Esophagus muscularis mucosa (tissue), 4 donors: ENCODE measurements around the gene KRTAP19-8. TPM values are rescaled to one million over a fixed set of nuclear protein-coding genes. Genes with fewer than 3 reads are reported as not detected.

Experiments used
- DNase-seq: peaks from one replicate; pipeline ENCODE4 v3.0.0-alpha.2; 2017; ENCODE audit errors: extremely low spot score
- H3K27ac ChIP-seq, 4 donors: fragments of 200-600 bp; sonication (generic); replicated peaks in 1 of 4; 1 replicate in 3 of 4; 2 replicates in 1 of 4; pipeline ENCODE4 v1.5.1; 2016 to 2019; ENCODE audit warnings: mild to moderate bottlenecking in 1 of 4
- H3K27me3 ChIP-seq, 4 donors: fragments of 200-600 bp; sonication (generic); one replicate each; pipeline versions ENCODE4 v1.5.1 to v1.6.0; 2016 to 2019
- H3K36me3 ChIP-seq, 4 donors: fragments of 200-600 bp; sonication (generic); one replicate each; pipeline ENCODE4 v1.5.1; 2016 to 2019
- H3K4me1 ChIP-seq, 4 donors: fragments of 200-600 bp; sonication (generic); one replicate each; pipeline ENCODE4 v1.5.1; 2016 to 2019
- H3K4me3 ChIP-seq, 4 donors: fragments of 200-600 bp; sonication (generic); 1 replicate in 2 of 4; 2 replicates in 2 of 4; pipeline ENCODE4 v1.5.1; 2016 to 2019; ENCODE audit warnings: mild to moderate bottlenecking in 4 of 4, moderate library complexity in 1 of 4
- H3K9me3 ChIP-seq, 4 donors: fragments of 200-600 bp; sonication (generic); 1 replicate in 3 of 4; 2 replicates in 1 of 4; pipeline ENCODE4 v1.5.1; 2016 to 2019
- EP300 ChIP-seq: sonication (generic); formaldehyde crosslinking; IDR thresholded peaks from one replicate; pipeline ENCODE4 v1.6.1; 2017; ENCODE audit warnings: antibody characterized with exemption
- POLR2A ChIP-seq: fragments of 450-650 bp; IDR thresholded peaks from one replicate; pipeline ENCODE4 v1.6.1; 2017; ENCODE audit warnings: antibody characterized with exemption, moderate library complexity, mild to moderate bottlenecking, low read depth
- POLR2AphosphoS5 ChIP-seq, 2 donors: sonication (generic); formaldehyde crosslinking; IDR thresholded peaks; one replicate each; pipeline ENCODE4 v1.6.1; 2017; ENCODE audit warnings: antibody characterized with exemption in 2 of 2
- WGBS: methylation state at CpG from one replicate; pipeline ENCODE4 v1.1.5; 2018; 5-methylcytosine and 5-hydroxymethylcytosine counted together
- intact Hi-C: fragments of 100-400 bp; cut with DNase I; formaldehyde crosslinking; loops from one replicate; pipeline ENCODE4 v1.15.1; 2023
- total RNA-seq, 4 donors: library from RNA; depleted of rRNA; stranded (reverse); fragments of >200 nt; gene quantifications; one replicate each; pipeline versions ENCODE4 v1.1.0 to v1.2.1, GENCODE V29; 2016
- TF ChIP-seq, protein P1 (sequence below), 3 experiments: fragments of 200-600 bp in 2 of 3; fragments of 450-650 bp in 1 of 3; sonication (generic) in 2 of 3; IDR thresholded peaks; one replicate each; pipeline ENCODE4 v1.5.1; 2017 to 2019; ENCODE audit warnings: antibody characterized with exemption in 3 of 3, mild to moderate bottlenecking in 2 of 3, moderate library complexity in 1 of 3

KRTAP19-8 gene
- total RNA-seq, 4 donors from 2014 or later = not detected

DNA sequence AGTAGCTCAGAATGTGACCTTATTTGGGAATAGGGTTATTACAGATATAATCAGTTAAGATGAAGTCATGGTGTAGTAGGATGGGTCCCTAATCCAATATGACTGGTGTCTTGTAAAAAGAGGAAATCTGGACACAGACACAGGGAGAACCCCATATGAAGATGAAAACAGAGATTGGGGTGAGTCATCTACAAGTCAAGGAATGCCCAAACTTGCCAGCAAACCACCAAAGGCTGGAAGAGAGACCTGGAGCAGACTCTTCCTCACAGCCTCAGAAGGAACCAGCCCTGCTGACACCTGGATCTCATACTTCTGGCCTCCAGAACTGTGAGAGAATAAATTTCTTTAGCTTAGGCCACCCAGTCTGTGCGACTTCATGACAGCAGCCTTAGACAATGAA is 29.9 kb downstream of the KRTAP19-8 start:
- 100% methylated on average over 1 of the region's 1 CpG for WGBS

DNA sequence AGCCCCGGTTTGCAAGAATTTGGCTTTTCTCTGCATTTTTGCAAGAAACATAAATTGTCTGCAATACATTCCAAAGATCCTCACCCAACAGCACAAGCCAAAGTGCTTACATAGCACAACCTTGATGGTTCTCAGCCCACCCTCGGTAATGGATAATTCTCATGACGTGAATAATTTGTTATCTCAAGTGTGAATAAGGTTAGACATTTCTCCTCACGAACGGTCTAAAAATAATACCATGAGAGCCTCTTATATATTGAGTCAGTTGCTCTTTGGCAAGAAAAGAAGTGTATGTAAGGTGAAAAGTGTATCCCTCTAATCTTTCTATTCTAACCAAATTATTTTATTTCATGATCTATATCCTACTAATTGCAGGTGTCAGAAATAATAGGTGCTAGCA is 33.3 kb downstream of the KRTAP19-8 start:
- TF ChIP-seq POLR2AphosphoS5 (IDR thresholded peaks at IDR 0.05) = no peak
- no peak for TF ChIP-seq POLR2A
- TF ChIP-seq, protein P1, sequence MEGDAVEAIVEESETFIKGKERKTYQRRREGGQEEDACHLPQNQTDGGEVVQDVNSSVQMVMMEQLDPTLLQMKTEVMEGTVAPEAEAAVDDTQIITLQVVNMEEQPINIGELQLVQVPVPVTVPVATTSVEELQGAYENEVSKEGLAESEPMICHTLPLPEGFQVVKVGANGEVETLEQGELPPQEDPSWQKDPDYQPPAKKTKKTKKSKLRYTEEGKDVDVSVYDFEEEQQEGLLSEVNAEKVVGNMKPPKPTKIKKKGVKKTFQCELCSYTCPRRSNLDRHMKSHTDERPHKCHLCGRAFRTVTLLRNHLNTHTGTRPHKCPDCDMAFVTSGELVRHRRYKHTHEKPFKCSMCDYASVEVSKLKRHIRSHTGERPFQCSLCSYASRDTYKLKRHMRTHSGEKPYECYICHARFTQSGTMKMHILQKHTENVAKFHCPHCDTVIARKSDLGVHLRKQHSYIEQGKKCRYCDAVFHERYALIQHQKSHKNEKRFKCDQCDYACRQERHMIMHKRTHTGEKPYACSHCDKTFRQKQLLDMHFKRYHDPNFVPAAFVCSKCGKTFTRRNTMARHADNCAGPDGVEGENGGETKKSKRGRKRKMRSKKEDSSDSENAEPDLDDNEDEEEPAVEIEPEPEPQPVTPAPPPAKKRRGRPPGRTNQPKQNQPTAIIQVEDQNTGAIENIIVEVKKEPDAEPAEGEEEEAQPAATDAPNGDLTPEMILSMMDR (IDR thresholded peaks at IDR 0.05) = no peak
- no peak for TF ChIP-seq EP300
- intact Hi-C loops = no loop called here
- no peak overlapping the region for H3K27ac ChIP-seq
- no peaks in the 10 kb centered on the region for H3K36me3 ChIP-seq
- DNase-seq = no peak
- no peaks in the 10 kb centered on the region for H3K4me1 ChIP-seq
- H3K27me3 ChIP-seq = peaks cover 0 to 5% (median 0%) of the 10 kb centered on the region in 4 donors
- no peaks in the 10 kb centered on the region for H3K9me3 ChIP-seq
- no peak overlapping the region for H3K4me3 ChIP-seq
- WGBS = 58% methylated on average over 5 of the region's 5 CpGs

More for the DNA sequence above, 29.9 kb downstream of the KRTAP19-8 start:
- DNase-seq = no peak
- H3K4me3 ChIP-seq = no peak overlapping the region
- H3K9me3 ChIP-seq = no peaks in the 10 kb centered on the region
- H3K36me3 ChIP-seq = no peaks in the 10 kb centered on the region
- intact Hi-C loops = no loop called here
- H3K27ac ChIP-seq = no peak overlapping the region
- TF ChIP-seq, protein P1 (IDR thresholded peaks at IDR 0.05) = no peak
- no peak for TF ChIP-seq POLR2AphosphoS5 (IDR thresholded peaks at IDR 0.05)
- no peak for TF ChIP-seq EP300
- no peak for TF ChIP-seq POLR2A
- H3K4me1 ChIP-seq = no peaks in the 10 kb centered on the region
- H3K27me3 ChIP-seq = peaks cover 0 to 5% (median 0%) of the 10 kb centered on the region in 4 donors

- Histone ChIP-seq H3K36me3 (no peaks in the 10 kb centered on the region), H3K4me3 (no peak overlapping the region), H3K27ac (no peak overlapping the region), H3K4me1 (no peaks in the 10 kb centered on the region), H3K27me3 (peaks cover 0 to 5% (median 0%) of the 10 kb centered on the region in 4 donors), H3K9me3 (no peaks in the 10 kb centered on the region)
- TF ChIP-seq EP300 (no peak), POLR2AphosphoS5 (IDR thresholded peaks at IDR 0.05) (no peak), POLR2A (no peak)
- TF ChIP-seq, protein P1 (IDR thresholded peaks at IDR 0.05) = no peak
- WGBS = 83% methylated on average over 9 of the region's 10 CpGs
- intact Hi-C loops = no loop called here
- no peak for DNase-seq
Observed at GRCh38 chr21:31003471-31003870, 34.8 kb downstream of the KRTAP19-8 start.

DNA sequence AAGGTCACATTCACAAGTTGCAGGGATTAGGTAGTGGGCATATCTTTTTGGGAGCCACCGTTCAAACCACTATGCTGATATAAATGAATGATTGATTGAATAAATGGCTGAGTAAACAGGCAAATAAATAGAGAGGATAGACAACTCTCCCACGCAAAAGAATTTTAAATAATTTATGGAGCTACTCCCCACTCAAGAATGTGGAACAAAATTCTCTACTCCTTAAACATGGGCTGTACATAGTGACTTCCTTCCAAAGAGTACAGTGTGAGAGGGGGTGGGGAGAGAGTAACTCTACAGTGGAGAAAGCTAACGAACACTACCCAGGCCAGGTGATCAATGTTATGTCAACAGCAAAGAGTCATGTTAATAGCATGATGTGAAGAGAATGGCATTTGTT is 40.7 kb downstream of the KRTAP19-8 start:
- TF ChIP-seq EP300 = no peak
- TF ChIP-seq, protein P1 (IDR thresholded peaks at IDR 0.05) = no peak
- no peak for TF ChIP-seq POLR2A
- no peak for TF ChIP-seq POLR2AphosphoS5 (IDR thresholded peaks at IDR 0.05)
- H3K4me3 ChIP-seq = no peak overlapping the region
- DNase-seq = peak; percentile 26
- no peaks in the 10 kb centered on the region for H3K36me3 ChIP-seq
- intact Hi-C loops = no loop called here
- no peak overlapping the region for H3K27ac ChIP-seq
- H3K9me3 ChIP-seq = no peaks in the 10 kb centered on the region
- no peaks in the 10 kb centered on the region for H3K27me3 ChIP-seq
- H3K4me1 ChIP-seq = no peaks in the 10 kb centered on the region
- 54% methylated on average over 3 of the region's 3 CpGs for WGBS

DNA sequence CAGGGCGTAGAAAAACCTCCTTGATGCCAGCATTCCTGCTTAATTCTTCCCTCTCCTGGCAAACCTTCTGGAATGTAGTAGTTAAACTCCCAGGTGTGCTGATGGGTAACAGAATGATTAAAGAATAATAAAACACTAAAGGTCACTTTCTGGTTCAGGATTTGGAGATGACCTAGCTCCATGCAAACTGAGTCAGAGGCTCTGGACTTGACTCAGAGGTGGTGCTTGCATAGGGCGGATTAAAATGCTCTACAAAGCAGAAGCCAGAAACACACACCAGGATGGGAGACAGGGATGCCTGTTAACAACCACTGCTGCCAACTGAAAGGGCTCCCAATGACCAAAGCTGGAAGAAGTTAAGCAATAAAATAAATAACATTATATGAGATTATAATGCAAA is 41.5 kb downstream of the KRTAP19-8 start:
- intact Hi-C loops = no loop called here
- 63% methylated on average over 2 of the region's 2 CpGs for WGBS
- Histone ChIP-seq H3K27me3 (no peaks in the 10 kb centered on the region), H3K4me3 (no peak overlapping the region), H3K27ac (no peak overlapping the region), H3K9me3 (no peaks in the 10 kb centered on the region), H3K36me3 (no peaks in the 10 kb centered on the region), H3K4me1 (no peaks in the 10 kb centered on the region)
- peak; percentile 14 for DNase-seq
- no peak for TF ChIP-seq POLR2AphosphoS5 (IDR thresholded peaks at IDR 0.05)
